Measurements from ENCODE around the gene PAFAH2. TPM values are rescaled to one million over a fixed set of nuclear protein-coding genes. Genes with fewer than 3 reads are reported as not detected.

PAFAH2 gene
- total RNA-seq, 4 donors from 2014 or later: 11.8 to 23.0 (median 17.1) TPM

DNA sequence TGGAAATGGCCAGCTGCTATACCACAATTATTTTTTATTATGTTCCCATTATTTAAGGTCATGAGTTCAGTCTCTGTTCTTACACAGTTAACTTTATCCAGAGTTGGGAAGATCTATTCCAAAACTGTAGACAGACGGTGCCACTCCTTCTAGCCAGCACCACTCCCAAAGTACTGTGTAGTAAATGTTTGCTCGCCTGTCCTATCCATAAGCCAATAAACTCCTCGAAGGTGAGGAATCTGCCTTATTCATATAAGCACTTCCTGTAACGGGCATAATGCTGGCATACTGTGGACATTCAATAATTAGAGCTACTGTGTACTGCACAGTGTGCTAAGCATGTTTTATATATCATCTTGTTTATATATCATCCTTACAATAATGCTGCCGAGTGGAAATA lies 65.5 kb downstream of the PAFAH2 start:
- WGBS, 2 donors: 40 to 55% methylated on average over 5 of the region's 5 CpGs
- intact Hi-C loops (cut with DNase I; ENCODE audit: low total_unique reads): no loop called here
- H3K4me3 ChIP-seq (ENCODE audit: low read depth, poor library complexity, severe bottlenecking): no peak overlapping the region

DNA sequence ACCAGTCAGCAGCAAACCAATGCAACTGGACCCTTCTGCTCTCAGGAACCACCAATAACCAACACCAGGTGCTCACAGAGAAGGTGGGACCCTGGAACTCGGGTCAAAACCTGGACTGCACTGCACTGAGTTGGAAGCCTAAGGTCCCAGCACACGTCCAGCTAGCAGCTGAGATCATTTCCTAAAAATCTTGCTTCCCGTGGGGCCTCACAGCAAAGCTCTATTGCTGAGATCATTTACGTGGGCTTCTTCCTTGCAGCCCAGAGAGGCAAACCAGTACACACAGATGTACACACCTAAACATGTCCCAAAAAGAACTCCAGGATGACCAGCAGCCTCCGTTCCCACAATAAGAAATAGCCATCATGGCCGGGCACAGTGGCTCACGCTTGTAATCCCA lies 68.8 kb downstream of the PAFAH2 start:
- intact Hi-C loops (cut with DNase I; ENCODE audit: low total_unique reads): no loop called here
- TF ChIP-seq, protein P1, sequence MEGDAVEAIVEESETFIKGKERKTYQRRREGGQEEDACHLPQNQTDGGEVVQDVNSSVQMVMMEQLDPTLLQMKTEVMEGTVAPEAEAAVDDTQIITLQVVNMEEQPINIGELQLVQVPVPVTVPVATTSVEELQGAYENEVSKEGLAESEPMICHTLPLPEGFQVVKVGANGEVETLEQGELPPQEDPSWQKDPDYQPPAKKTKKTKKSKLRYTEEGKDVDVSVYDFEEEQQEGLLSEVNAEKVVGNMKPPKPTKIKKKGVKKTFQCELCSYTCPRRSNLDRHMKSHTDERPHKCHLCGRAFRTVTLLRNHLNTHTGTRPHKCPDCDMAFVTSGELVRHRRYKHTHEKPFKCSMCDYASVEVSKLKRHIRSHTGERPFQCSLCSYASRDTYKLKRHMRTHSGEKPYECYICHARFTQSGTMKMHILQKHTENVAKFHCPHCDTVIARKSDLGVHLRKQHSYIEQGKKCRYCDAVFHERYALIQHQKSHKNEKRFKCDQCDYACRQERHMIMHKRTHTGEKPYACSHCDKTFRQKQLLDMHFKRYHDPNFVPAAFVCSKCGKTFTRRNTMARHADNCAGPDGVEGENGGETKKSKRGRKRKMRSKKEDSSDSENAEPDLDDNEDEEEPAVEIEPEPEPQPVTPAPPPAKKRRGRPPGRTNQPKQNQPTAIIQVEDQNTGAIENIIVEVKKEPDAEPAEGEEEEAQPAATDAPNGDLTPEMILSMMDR (IDR thresholded peaks at IDR 0.05): no peak
- TF ChIP-seq POLR2A (IDR thresholded peaks at IDR 0.05): no peak
- WGBS, 2 donors: 85 to 96% methylated on average over 7 of the region's 7 CpGs
- no peak for DNase-seq (ENCODE audit: low spot score in 2 of 2)
- H3K4me3 ChIP-seq (ENCODE audit: low read depth, poor library complexity, severe bottlenecking): no peak overlapping the region

More for the DNA sequence above, 65.5 kb downstream of the PAFAH2 start:
- TF ChIP-seq POLR2A (IDR thresholded peaks at IDR 0.05): no peak
- TF ChIP-seq, protein P1 (IDR thresholded peaks at IDR 0.05): no peak
- DNase-seq (ENCODE audit: low spot score in 2 of 2): no peak

DNA sequence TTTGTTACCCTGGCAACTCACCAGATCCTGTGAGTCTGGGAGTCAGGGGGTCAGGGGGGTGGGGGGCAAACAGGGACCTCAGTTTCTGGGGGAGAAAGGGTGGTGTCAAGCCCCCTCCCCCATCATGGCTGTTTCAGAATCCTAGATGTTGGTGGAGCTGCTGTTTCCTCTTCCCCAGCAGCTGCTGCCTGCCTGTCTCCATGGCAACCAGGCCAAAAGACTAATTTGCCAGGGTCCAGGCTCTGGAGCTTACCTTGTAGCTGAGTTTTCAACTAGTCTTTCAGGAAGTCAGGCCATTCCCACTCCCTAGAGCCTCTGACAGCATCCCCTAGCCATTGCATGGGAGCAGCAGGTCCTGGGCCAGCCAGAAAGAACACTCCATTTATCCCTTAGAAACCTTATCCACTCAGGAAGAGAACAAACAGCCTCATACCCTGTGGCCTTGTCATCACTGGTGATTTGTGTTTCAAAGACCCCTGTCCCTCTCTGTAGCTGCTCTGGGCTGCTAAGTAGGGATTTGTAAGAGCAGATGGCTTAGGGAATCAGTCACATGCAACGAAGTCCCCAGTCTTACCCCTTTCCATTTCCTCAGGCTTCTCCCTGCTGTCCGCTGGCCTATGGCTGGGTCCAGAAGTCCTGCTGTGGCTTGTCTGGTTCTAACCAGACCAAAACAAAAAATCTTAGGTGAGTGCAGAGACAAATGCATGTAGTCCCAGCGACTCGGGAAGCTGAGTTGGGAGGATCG lies 70.2 kb downstream of the PAFAH2 start:
- DNase-seq (ENCODE audit: low spot score in 2 of 2): no peak
- H3K4me3 ChIP-seq (ENCODE audit: low read depth, poor library complexity, severe bottlenecking): no peak overlapping the region
- intact Hi-C loops (cut with DNase I; ENCODE audit: low total_unique reads): no loop called here
- no peak for TF ChIP-seq POLR2A (IDR thresholded peaks at IDR 0.05)
- TF ChIP-seq, protein P1 (IDR thresholded peaks at IDR 0.05): no peak
- WGBS, 2 donors: 93 to 98% methylated on average over 5 of the region's 5 CpGs

DNA sequence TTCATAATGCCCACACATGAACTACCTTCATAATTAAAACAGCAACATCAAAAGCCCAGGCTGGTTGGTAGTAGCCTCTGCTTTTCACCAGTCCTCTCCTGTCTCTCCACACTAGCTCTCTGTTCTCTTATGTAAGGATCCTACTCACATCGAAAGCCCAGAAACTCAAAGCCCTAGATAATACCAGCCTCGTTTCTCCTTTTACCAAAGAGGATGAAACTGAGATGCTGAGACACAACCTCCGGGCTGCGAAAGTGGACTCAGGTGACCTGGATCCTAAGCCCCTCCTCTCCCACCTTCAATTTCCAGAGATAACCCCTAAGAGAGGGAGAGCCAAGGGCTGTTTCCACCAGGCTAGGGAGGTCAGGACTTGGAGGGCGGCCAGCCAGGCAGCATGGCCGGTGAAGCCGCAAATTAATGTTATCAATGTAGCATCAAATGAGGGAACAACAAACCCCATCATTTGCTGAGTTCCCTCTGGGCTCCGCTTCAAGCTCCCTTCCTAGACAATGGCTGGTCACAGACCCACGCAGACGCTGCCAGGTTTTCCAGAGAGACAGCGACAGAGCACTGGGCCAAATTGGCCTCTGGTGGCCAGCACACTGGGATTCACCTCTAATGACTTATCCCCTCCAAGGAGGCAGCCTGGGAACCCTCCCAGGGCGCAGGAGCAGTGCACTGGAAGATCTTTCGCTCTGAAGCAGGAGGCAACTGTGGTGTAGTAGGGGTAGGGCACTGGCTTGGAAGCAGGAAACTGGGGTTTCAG lies 70.9 kb downstream of the PAFAH2 start:
- intact Hi-C loops (cut with DNase I; ENCODE audit: low total_unique reads): no loop called here
- WGBS, 2 donors: 75 to 76% methylated on average over 12 to 13 of the region's 13 CpGs

DNA sequence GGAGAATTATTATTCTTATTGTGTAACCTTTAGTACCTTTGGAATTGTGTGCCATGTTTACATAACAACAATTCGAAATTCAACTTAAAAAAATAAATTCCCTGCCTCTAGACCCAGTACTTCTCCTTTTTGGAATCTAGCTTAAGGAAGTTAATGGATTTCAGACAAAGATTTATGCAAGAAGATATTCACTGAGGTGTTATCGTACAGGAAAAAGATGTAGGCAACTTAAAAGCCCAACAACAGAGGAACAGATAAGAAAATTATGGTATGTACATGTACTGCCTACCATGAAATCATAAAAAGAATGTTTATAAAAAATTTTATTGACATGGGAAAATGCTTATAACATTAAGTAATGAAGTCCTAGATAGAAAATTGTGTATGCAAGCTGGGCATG lies 73.4 kb downstream of the PAFAH2 start:
- WGBS, 2 donors: 66 to 81% methylated on average over 2 of the region's 2 CpGs

More for the DNA sequence above, 70.9 kb downstream of the PAFAH2 start:
- DNase-seq (ENCODE audit: low spot score in 2 of 2): no peak
- no peak overlapping the region for H3K4me3 ChIP-seq (ENCODE audit: low read depth, poor library complexity, severe bottlenecking)
- no peak for TF ChIP-seq POLR2A (IDR thresholded peaks at IDR 0.05)
- TF ChIP-seq, protein P1 (IDR thresholded peaks at IDR 0.05): no peak

More for the DNA sequence above, 73.4 kb downstream of the PAFAH2 start:
- TF ChIP-seq, protein P1 (IDR thresholded peaks at IDR 0.05): no peak
- no peak for TF ChIP-seq POLR2A (IDR thresholded peaks at IDR 0.05)
- H3K4me3 ChIP-seq (ENCODE audit: low read depth, poor library complexity, severe bottlenecking): no peak overlapping the region
- DNase-seq (ENCODE audit: low spot score in 2 of 2): no peak
- intact Hi-C loops (cut with DNase I; ENCODE audit: low total_unique reads): no loop called here
